Neural cell (in vitro differentiated cells): ENCODE results near the gene NECAP2.

Experiments
- EP300 ChIP-seq: fragments of 450-650 bp; conservative IDR thresholded peaks from 2 replicates; pipeline ENCODE4 v1.6.1; 2014; ENCODE audit warnings: antibody characterized with exemption, mild to moderate bottlenecking, moderate library complexity; ENCODE audit not compliant: poor library complexity, severe bottlenecking
- EZH2 ChIP-seq: fragments of 200-600, 300-800 bp; shearing (Covaris generic), sonication (generic); IDR thresholded peaks from 2 replicates; pipeline ENCODE4 v1.6.1; 2014; ENCODE audit warnings: antibody characterized with exemption, low read length, borderline replicate concordance, mild to moderate bottlenecking; ENCODE audit not compliant: insufficient read depth, poor library complexity, severe bottlenecking
- MXI1 ChIP-seq: fragments of 450-650 bp; conservative IDR thresholded peaks from 2 replicates; pipeline ENCODE4 v1.6.1; 2014; ENCODE audit warnings: antibody characterized with exemption, mild to moderate bottlenecking; ENCODE audit not compliant: poor library complexity, severe bottlenecking
- POLR2AphosphoS5 ChIP-seq: IDR thresholded peaks from 2 replicates; pipeline ENCODE4 v1.6.1; 2012
- RAD21 ChIP-seq: fragments of 450-650 bp; conservative IDR thresholded peaks from 2 replicates; pipeline ENCODE4 v1.6.1; 2014; ENCODE audit warnings: antibody characterized with exemption, mild to moderate bottlenecking, moderate library complexity
- SMC3 ChIP-seq: fragments of 450-650 bp; conservative IDR thresholded peaks from 2 replicates; pipeline ENCODE4 v1.6.1; 2014; ENCODE audit warnings: antibody characterized with exemption, mild to moderate bottlenecking, moderate library complexity; ENCODE audit not compliant: poor library complexity
- TAF1 ChIP-seq: IDR thresholded peaks from 2 replicates; pipeline ENCODE4 v1.6.1; 2012; ENCODE audit warnings: low read depth
- TF ChIP-seq, protein P1 (sequence below): fragments of 450-650 bp; IDR thresholded peaks from 2 replicates; pipeline ENCODE4 v1.5.1; 2014; ENCODE audit warnings: antibody characterized with exemption, mild to moderate bottlenecking, moderate library complexity; ENCODE audit not compliant: poor library complexity, severe bottlenecking

DNA sequence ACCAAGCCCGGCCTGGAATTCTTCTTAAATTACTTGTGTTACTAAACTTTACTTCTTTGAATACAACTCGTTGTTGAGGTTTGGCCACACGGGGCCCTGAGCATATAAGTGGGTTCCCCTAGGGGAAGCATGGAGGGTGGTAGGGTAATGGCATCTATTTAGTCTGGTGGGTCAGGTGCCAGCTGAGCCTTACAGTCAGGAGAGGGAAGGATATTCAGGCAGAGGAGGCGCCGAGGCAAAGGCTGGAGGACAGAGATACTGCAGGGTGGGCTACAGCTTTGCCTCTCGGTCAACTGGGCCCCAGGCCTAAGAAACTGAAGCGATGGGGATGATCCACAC lies 424 bp upstream of the NECAP2 start:
- TF ChIP-seq, protein P1, sequence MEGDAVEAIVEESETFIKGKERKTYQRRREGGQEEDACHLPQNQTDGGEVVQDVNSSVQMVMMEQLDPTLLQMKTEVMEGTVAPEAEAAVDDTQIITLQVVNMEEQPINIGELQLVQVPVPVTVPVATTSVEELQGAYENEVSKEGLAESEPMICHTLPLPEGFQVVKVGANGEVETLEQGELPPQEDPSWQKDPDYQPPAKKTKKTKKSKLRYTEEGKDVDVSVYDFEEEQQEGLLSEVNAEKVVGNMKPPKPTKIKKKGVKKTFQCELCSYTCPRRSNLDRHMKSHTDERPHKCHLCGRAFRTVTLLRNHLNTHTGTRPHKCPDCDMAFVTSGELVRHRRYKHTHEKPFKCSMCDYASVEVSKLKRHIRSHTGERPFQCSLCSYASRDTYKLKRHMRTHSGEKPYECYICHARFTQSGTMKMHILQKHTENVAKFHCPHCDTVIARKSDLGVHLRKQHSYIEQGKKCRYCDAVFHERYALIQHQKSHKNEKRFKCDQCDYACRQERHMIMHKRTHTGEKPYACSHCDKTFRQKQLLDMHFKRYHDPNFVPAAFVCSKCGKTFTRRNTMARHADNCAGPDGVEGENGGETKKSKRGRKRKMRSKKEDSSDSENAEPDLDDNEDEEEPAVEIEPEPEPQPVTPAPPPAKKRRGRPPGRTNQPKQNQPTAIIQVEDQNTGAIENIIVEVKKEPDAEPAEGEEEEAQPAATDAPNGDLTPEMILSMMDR = no peak
- no peak for TF ChIP-seq EZH2
- TF ChIP-seq POLR2AphosphoS5 = no peak
- TF ChIP-seq EP300 = no peak
- no peak for TF ChIP-seq MXI1
- no peak for TF ChIP-seq SMC3
- TF ChIP-seq TAF1 = no peak
- no peak for TF ChIP-seq RAD21
